ENCODE measurements around the gene ST3GAL3.

DNA sequence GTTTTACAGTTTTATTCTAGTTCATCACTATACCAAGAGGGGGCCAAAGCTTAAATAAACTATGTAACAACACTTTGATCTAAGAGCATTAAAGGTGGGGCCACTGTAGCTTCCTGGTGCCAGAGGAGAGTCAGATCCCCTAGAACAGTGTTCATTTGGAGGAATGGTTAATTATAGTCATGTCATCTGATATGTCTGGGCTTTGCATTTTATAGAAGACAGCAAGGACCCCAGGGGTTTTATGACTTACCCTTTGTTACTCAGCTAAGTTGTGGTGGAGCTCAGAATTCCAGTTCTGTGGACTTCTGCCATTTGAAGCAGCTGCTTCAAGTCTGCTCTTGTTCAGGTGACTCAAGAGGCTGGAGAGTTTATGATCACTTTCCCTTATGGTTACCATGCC is 40.7 kb upstream of the ST3GAL3 start:
- no peak for TF ChIP-seq CTCF (conservative IDR thresholded peaks at IDR 0.05)
- TF ChIP-seq ZFX (IDR thresholded peaks at IDR 0.05) = no peak

Measured in C4-2B (cell line).